AG04449 (cell line): Measurements from ENCODE around the gene CALCOCO1.

Experiments
- CTCF ChIA-PET: fragments of 350-600 bp; formaldehyde crosslinking; extraction: SDS; loops from one replicate; lab custom pipeline; 2021; ENCODE audit warnings: antibody characterized with exemption; lab: Yijun Ruan, JAX
- POLR2A ChIA-PET: fragments of 400-600, 350-600 bp; formaldehyde crosslinking; extraction: SDS; loops from one replicate; lab custom pipeline; 2020; ENCODE audit warnings: antibody characterized with exemption, inconsistent platforms; lab: Yijun Ruan, JAX
- DNase-seq: peaks from one replicate; pipeline ENCODE4 v3.0.0-alpha.2; 2010; ENCODE audit warnings: low read depth, low spot score
- H3K4me3 ChIP-seq: 2 replicates; pipeline ENCODE4 v1.5.1; 2011; ENCODE audit warnings: low read depth, mild to moderate bottlenecking, control low read depth, low read length
- CTCF ChIP-seq: IDR thresholded peaks from one replicate; pipeline ENCODE4 v1.5.1; 2011; ENCODE audit warnings: mild to moderate bottlenecking, moderate library complexity, low read length, control low read depth, inconsistent platforms; ENCODE audit not compliant: insufficient read depth; ENCODE audit errors: missing control alignments

CALCOCO1 gene

GRCh38 chr12:53739214-53740129 lies 12.2 kb upstream of the CALCOCO1 start:
- H3K4me3 ChIP-seq: no peak overlapping the region; the same call in 1 of the 2 replicates
- TF ChIP-seq CTCF: no peak
- ChIA-PET POLR2A (no interaction called here), CTCF (interaction anchor here (1.3 to 24.8 kb wide), 8 partner anchors 4 to 196 kb away, joined by 3 to 941 read pairs (median 390); partner anchors contain the start of genes CALCOCO1 and CISTR)
- DNase-seq: no peak

GRCh38 chr12:53738406-53739213 lies 11.4 kb upstream of the CALCOCO1 start:
- no peak overlapping the region for H3K4me3 ChIP-seq
- DNase-seq: no peak
- ChIA-PET POLR2A (no interaction called here), CTCF (interaction anchor here (0.6 to 24.8 kb wide), 6 partner anchors 5 to 195 kb away, joined by 3 to 941 read pairs (median 326); partner anchors contain the start of gene CALCOCO1)
- TF ChIP-seq CTCF: no peak

DNA sequence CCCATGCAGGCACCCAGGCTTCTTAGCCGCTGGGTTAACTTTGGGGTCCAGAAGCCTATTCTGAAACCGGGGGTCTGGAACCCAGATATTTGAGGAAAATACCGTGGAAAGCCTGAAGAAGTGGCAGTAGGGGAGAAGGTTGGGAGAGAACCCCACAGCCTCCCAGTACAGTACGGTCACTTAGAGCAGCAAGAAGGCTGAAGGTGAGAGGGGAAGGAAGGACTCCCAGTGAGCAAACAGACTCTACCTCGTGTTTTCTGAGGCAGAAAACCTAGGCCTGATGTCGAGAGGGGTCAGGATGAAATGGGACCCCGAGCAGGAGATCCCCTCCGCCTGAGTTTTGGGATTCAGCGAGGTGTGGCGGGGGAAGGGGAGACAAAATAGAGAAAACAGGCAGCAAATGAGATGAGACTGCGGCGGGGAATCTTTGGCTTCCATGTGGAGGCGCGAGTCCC lies 10.7 kb upstream of the CALCOCO1 start:
- ChIA-PET CTCF (interaction anchor here (0.6 to 24.8 kb wide), 7 partner anchors 6 to 188 kb away, joined by 4 to 941 read pairs (median 16); partner anchors contain the start of gene CALCOCO1), POLR2A (no interaction called here)
- H3K4me3 ChIP-seq: no peak overlapping the region
- DNase-seq: no peak
- TF ChIP-seq CTCF: no peak

DNA sequence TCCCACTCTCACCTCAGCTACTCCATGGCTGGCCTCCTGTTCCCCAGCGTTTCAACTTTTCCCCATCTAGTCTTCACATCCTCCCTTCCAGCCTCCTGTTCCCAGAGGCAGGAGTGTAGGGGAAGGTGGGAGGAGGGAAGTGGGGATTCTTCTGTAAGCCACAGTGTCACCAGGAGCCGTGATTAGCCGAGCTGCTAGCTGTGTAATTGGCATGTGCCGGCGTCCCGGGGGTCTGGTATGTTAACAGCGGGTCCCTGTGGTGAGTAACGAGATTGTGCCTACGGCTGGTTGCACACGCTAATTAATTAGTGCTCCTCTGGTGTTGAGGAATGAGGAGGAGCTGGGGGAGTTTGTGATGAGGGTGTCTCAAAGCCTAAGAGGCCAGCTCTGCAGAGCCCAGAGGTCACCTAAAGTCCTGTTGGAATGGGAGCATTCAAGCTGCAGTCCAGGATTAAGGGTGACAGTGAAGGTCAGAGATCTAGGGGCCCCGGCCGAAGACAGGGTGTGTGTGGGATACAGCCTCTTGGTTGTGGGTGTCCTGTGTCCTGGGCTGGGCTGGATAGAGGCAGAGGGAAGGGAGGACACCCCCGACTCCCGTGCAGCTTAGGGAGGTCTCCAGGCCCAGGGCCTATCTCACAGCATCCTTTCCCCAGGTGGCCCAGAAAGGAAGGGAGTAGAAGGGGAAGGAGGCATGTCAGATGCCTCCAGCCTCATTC lies 10.0 kb upstream of the CALCOCO1 start:
- no peak for TF ChIP-seq CTCF
- POLR2A ChIA-PET: no interaction called here

DNA sequence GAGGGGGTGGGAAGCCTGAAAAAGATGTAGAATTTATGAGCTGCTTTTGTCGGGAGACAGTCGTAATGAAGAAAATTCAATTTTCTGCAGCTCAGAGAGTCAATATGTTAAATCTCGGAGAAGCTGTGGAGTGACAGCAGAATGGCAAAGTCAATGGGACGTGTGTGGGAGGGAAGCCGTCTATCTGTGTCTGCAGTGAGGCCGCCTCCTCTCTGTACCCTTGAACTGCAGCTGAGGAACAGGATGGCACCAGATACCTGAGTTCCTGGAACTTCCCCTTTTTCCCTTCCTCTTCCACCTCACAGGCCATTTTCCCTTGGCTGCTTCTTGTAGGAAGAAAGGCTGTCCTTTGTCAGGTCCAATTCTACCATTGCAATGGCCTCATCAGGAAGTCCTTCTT lies 9.3 kb upstream of the CALCOCO1 start:
- no peak overlapping the region for H3K4me3 ChIP-seq
- DNase-seq: no peak
- POLR2A ChIA-PET: no interaction called here
- no peak for TF ChIP-seq CTCF
- CTCF ChIA-PET: interaction anchor here (0.8 to 24.8 kb wide), 6 partner anchors 7 to 38 kb away, joined by 3 to 941 read pairs (median 8); no protein-coding TSS in a partner anchor

More for the DNA sequence above, 10.0 kb upstream of the CALCOCO1 start:
- no peak overlapping the region for H3K4me3 ChIP-seq
- DNase-seq: no peak
- CTCF ChIA-PET: interaction anchor here (0.8 to 24.8 kb wide), 7 partner anchors 7 to 38 kb away, joined by 3 to 941 read pairs (median 8); partner anchors contain the start of gene CALCOCO1
